Breast epithelium (tissue), 4 donors: ENCODE results near the gene GUCY1A2. TPM values are rescaled to one million over a fixed set of nuclear protein-coding genes. Genes with fewer than 3 reads are reported as not detected.

Experiments used
- DNase-seq, 2 donors: peaks; one replicate each; pipeline ENCODE4 v3.0.0-alpha.2; 2019; ENCODE audit warnings: low spot score in 2 of 2
- H3K27ac ChIP-seq, 2 donors: fragments of 200-600 bp; sonication (generic) in 1 of 2; one replicate each; pipeline ENCODE4 v1.5.1; 2016 to 2019; ENCODE audit warnings: mild to moderate bottlenecking in 1 of 2
- H3K27me3 ChIP-seq, 2 donors: fragments of 200-600 bp; sonication (generic) in 1 of 2; one replicate each; pipeline versions ENCODE4 v1.5.1 to v1.6.0; 2017 to 2019; ENCODE audit warnings: control low read depth in 1 of 2, mild to moderate bottlenecking in 1 of 2
- H3K36me3 ChIP-seq: fragments of 200-600 bp; one replicate; pipeline ENCODE4 v1.5.1; 2019
- H3K4me1 ChIP-seq, 2 donors: fragments of 200-600 bp; sonication (generic); one replicate each; pipeline ENCODE4 v1.5.1; 2016 to 2019; ENCODE audit warnings: control low read depth in 1 of 2
- H3K4me3 ChIP-seq, 3 donors: fragments of 200-600 bp; sonication (generic); 1 replicate in 2 of 3; 2 replicates in 1 of 3; pipeline ENCODE4 v1.5.1; 2016 to 2019; ENCODE audit warnings: mild to moderate bottlenecking in 3 of 3, moderate library complexity in 2 of 3
- H3K9me3 ChIP-seq, 2 donors: fragments of 200-600 bp; sonication (generic) in 1 of 2; one replicate each; pipeline ENCODE4 v1.5.1; 2016 to 2019; ENCODE audit warnings: control low read depth in 1 of 2
- POLR2A ChIP-seq: fragments of 450-650 bp; IDR thresholded peaks from one replicate; pipeline ENCODE4 v1.6.1; 2016; ENCODE audit warnings: antibody characterized with exemption, mild to moderate bottlenecking, moderate library complexity
- POLR2AphosphoS5 ChIP-seq, 3 donors: sonication (generic); formaldehyde crosslinking; IDR thresholded peaks; one replicate each; pipeline ENCODE4 v1.6.1; 2017; ENCODE audit warnings: antibody characterized with exemption in 3 of 3
- intact Hi-C: fragments of 100-400 bp; cut with DNase I; formaldehyde crosslinking; loops from one replicate; pipeline ENCODE4 v1.15.1; 2023; ENCODE audit warnings: low total_unique reads
- total RNA-seq, 3 donors: library from RNA; depleted of rRNA; stranded (reverse); fragments of >200 nt; gene quantifications; one replicate each; pipeline ENCODE4 v1.1.0, GENCODE V29; 2016
- TF ChIP-seq, protein P1 (sequence below), 3 donors: fragments of 450-650 bp; IDR thresholded peaks; one replicate each; pipeline ENCODE4 v1.5.1; 2016 to 2017; ENCODE audit warnings: antibody characterized with exemption in 3 of 3, mild to moderate bottlenecking in 3 of 3, moderate library complexity in 3 of 3

Gene GUCY1A2
- total RNA-seq, 3 donors from 2014 or later: 3.2 to 5.3 (median 4.9) TPM

DNA sequence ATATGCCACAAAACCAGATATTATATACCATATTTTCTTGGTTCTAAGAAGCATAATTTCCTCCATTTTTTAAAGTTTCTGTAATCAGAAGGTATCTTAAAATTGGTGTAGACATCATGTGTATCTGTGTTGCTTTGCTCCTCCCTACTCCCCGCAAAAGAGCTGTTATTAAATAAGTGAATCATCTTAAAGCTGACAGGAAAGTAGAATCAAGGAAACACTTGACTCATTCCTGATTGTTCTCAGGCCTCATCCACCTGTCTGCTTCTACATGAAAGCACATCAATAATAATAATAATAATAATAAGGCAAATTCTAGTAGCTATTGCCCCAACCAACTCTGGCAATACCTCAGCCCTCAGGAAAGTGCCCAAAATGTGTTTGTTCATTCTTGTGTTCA, 26.2 kb upstream of the GUCY1A2 start:
- H3K27ac ChIP-seq: no peak overlapping the region
- H3K4me3 ChIP-seq: no peak overlapping the region
- H3K9me3 ChIP-seq: peaks cover 0 to 5% of the 10 kb centered on the region in 2 donors
- H3K27me3 ChIP-seq: no peaks in the 10 kb centered on the region
- no peaks in the 10 kb centered on the region for H3K36me3 ChIP-seq
- intact Hi-C loops: no loop called here
- DNase-seq: no peak
- TF ChIP-seq POLR2A: no peak
- TF ChIP-seq POLR2AphosphoS5 (IDR thresholded peaks at IDR 0.05): no peak
- TF ChIP-seq, protein P1, sequence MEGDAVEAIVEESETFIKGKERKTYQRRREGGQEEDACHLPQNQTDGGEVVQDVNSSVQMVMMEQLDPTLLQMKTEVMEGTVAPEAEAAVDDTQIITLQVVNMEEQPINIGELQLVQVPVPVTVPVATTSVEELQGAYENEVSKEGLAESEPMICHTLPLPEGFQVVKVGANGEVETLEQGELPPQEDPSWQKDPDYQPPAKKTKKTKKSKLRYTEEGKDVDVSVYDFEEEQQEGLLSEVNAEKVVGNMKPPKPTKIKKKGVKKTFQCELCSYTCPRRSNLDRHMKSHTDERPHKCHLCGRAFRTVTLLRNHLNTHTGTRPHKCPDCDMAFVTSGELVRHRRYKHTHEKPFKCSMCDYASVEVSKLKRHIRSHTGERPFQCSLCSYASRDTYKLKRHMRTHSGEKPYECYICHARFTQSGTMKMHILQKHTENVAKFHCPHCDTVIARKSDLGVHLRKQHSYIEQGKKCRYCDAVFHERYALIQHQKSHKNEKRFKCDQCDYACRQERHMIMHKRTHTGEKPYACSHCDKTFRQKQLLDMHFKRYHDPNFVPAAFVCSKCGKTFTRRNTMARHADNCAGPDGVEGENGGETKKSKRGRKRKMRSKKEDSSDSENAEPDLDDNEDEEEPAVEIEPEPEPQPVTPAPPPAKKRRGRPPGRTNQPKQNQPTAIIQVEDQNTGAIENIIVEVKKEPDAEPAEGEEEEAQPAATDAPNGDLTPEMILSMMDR (IDR thresholded peaks at IDR 0.05): no peak
- H3K4me1 ChIP-seq: no peaks in the 10 kb centered on the region

DNA sequence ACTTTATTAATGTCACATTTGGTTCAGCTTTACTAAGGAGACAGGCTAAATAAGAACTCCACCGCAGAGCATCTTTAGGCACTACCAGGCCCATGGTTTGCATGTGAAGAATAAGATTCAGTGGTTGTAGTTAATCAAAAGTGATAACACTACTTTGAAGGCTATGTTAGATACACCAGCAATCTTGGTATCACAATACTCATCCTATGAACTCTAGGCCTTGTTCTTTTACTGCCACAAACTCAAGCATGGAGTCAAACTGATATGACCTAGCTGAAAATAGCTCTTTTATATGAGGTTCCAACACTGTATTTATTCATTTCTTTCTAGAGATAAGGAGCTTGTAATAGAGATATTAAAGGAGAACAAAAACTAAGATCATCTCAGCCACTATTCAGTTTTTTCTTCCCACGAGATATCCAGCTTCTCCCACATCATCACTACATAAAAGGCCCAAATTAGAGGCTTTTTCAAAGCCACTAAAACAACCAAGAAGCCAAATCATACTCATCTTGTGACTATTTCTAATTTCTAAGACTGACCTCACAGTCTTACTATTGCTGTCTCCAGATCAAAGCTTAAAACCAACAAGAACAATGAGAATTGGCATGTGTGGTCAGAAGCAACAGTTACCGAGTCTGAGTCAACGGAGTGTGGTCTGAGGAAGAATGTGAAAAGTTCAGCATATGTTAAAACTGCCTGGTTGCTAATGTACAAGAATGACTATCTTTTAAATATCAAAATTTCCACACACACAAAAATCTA, 25.1 kb upstream of the GUCY1A2 start:
- Histone ChIP-seq H3K27me3 (no peaks in the 10 kb centered on the region), H3K36me3 (no peaks in the 10 kb centered on the region), H3K9me3 (peaks cover 0 to 5% of the 10 kb centered on the region in 2 donors), H3K27ac (no peak overlapping the region), H3K4me1 (no peaks in the 10 kb centered on the region), H3K4me3 (no peak overlapping the region)
- no peak for DNase-seq
- TF ChIP-seq, protein P1 (IDR thresholded peaks at IDR 0.05): no peak
- TF ChIP-seq POLR2AphosphoS5 (IDR thresholded peaks at IDR 0.05) (no peak), POLR2A (no peak)
- intact Hi-C loops: no loop called here

DNA sequence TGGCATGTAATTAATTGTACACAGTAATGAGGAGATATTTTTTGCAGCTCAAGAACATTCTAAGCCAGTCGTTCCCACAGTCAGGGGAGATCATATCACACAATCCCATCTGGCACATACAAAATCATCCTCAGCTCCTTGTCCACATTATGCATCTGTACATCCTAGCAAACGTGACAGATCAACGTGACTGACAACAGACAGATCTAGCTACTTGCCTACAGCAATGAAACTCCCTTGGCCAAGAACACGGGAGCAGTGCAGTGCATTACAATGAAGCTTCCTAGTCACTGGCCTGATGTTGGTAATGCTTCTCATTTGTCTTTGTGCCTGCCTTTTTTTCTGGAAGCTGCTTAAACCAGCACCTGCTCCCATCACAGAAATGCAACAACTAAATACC, 24.5 kb upstream of the GUCY1A2 start:
- no peak overlapping the region for H3K4me3 ChIP-seq
- no peaks in the 10 kb centered on the region for H3K27me3 ChIP-seq
- no peaks in the 10 kb centered on the region for H3K36me3 ChIP-seq
- DNase-seq: no peak
- TF ChIP-seq POLR2A: no peak
- TF ChIP-seq, protein P1 (IDR thresholded peaks at IDR 0.05): no peak
- no peak for TF ChIP-seq POLR2AphosphoS5 (IDR thresholded peaks at IDR 0.05)
- H3K9me3 ChIP-seq: peaks cover 0 to 5% of the 10 kb centered on the region in 2 donors
- intact Hi-C loops: no loop called here
- H3K4me1 ChIP-seq: no peaks in the 10 kb centered on the region
- H3K27ac ChIP-seq: no peak overlapping the region

DNA sequence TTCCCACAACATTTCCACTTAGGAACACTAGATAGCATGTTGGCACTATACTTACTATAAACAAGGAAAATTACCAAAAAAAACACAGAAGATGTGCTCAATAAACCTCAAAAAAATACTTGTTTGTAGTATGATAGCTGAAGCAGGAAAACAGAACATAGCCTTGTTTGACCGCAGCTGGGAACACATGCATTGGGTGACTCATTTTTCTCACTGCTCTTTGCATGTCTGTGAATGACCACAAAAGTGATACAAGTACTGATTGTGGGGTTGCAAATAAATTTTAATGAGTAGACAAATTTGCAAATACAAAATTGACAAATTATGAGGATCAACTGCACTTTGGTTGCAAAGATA, 22.8 kb upstream of the GUCY1A2 start:
- TF ChIP-seq POLR2AphosphoS5 (IDR thresholded peaks at IDR 0.05) (no peak), POLR2A (no peak)
- TF ChIP-seq, protein P1 (IDR thresholded peaks at IDR 0.05): no peak

DNA sequence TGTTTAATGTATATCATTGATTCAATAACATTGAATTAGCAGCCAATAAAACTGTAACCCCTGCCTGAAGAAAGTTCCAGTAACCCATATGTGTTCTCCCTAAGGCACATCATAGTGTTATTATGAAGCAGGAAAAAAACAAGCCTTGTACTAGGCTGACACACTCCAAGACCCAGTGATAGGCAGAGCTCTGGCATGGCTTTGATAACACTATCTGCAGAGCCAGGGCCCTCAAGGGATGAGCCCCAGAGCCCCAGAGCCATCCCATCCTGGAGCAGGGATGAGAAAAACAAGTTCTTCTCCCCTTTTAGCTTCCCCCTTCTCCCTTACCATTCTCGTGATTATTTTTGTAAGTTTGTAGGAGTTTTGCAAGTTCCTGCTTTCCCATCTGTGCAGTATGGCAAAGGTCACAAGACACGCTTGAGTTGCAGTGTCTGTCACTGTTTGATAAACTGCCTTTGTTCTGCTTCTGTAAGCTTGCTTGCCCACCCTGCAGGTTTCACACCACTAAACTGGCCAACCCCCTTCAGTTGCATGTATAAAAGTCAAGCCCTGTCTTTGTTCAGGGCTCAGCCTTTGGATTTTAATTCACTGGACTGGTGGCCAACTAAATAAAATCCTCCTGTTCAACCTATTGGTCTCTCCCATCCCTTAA, 22.3 kb upstream of the GUCY1A2 start:
- no peak overlapping the region for H3K27ac ChIP-seq
- peaks cover 0 to 5% of the 10 kb centered on the region in 2 donors for H3K9me3 ChIP-seq
- H3K36me3 ChIP-seq: no peaks in the 10 kb centered on the region
- intact Hi-C loops: no loop called here
- H3K4me1 ChIP-seq: no peaks in the 10 kb centered on the region
- TF ChIP-seq POLR2A (no peak), POLR2AphosphoS5 (IDR thresholded peaks at IDR 0.05) (no peak)
- TF ChIP-seq, protein P1 (IDR thresholded peaks at IDR 0.05): no peak
- no peak overlapping the region for H3K4me3 ChIP-seq
- H3K27me3 ChIP-seq: no peaks in the 10 kb centered on the region
- DNase-seq: no peak

More for the DNA sequence above, 22.8 kb upstream of the GUCY1A2 start:
- no peak for DNase-seq
- no peaks in the 10 kb centered on the region for H3K36me3 ChIP-seq
- H3K4me3 ChIP-seq: no peak overlapping the region
- H3K4me1 ChIP-seq: no peaks in the 10 kb centered on the region
- intact Hi-C loops: no loop called here
- H3K9me3 ChIP-seq: peaks cover 0 to 5% of the 10 kb centered on the region in 2 donors
- no peak overlapping the region for H3K27ac ChIP-seq
- no peaks in the 10 kb centered on the region for H3K27me3 ChIP-seq
